OCI-LY1 (cell line): Measurements from ENCODE around the gene HJURP.

Experiments used
- H2AFZ ChIP-seq: fragments of 200-600 bp; sonication (generic), shearing (Covaris generic); 2 replicates; pipeline ENCODE4 v1.6.0; 2014; ENCODE audit warnings: antibody characterized with exemption, mild to moderate bottlenecking, low read length
- H3F3A ChIP-seq: fragments of 200-600 bp; sonication (generic), shearing (Covaris generic); 2 replicates; pipeline ENCODE4 v1.6.0; 2014; ENCODE audit warnings: mild to moderate bottlenecking, antibody characterized with exemption, low read length, moderate library complexity; ENCODE audit not compliant: insufficient read depth
- H3K27ac ChIP-seq: fragments of 200-600 bp; sonication (generic); 2 replicates; pipeline ENCODE4 v1.5.1; 2014; ENCODE audit warnings: low read length, mixed run types, mild to moderate bottlenecking, low read depth; ENCODE audit not compliant: poor library complexity, severe bottlenecking
- H3K27me3 ChIP-seq: fragments of 200-600 bp; sonication (generic); 2 replicates; pipeline ENCODE4 v1.6.0; 2014; ENCODE audit warnings: antibody characterized with exemption, mild to moderate bottlenecking, low read length, moderate library complexity; ENCODE audit not compliant: insufficient read depth
- H3K36me3 ChIP-seq: fragments of 200-600 bp; sonication (generic); 2 replicates; pipeline ENCODE4 v1.6.1; 2014; ENCODE audit warnings: mild to moderate bottlenecking, antibody characterized with exemption, low read length, moderate library complexity, mixed read lengths; ENCODE audit not compliant: insufficient read depth
- H3K4me1 ChIP-seq: fragments of 200-600 bp; sonication (generic); 2 replicates; pipeline ENCODE4 v1.5.1; 2014; ENCODE audit warnings: mild to moderate bottlenecking, low read length, moderate library complexity; ENCODE audit not compliant: insufficient read depth, severe bottlenecking
- H3K4me2 ChIP-seq: fragments of 200-600 bp; sonication (generic), shearing (Covaris generic); 2 replicates; pipeline ENCODE4 v1.6.1; 2014; ENCODE audit warnings: low read length
- H3K4me3 ChIP-seq: fragments of 200-600 bp; sonication (generic); 2 replicates; pipeline ENCODE4 v1.5.1; 2014; ENCODE audit warnings: low read length, low read depth, mild to moderate bottlenecking, mixed read lengths; ENCODE audit not compliant: poor library complexity, severe bottlenecking
- H3K79me2 ChIP-seq: fragments of 200-600 bp; shearing (Covaris generic); 2 replicates; pipeline ENCODE4 v1.6.1; 2016; ENCODE audit warnings: mixed run types, low read length, mixed read lengths; ENCODE audit not compliant: insufficient read depth
- H3K9ac ChIP-seq: fragments of 200-600 bp; sonication (generic), shearing (Covaris generic); 2 replicates; pipeline ENCODE4 v1.6.1; 2014; ENCODE audit warnings: mild to moderate bottlenecking, low read length, mixed read lengths
- H3K9me2 ChIP-seq: fragments of 200-600 bp; sonication (generic), shearing (Covaris generic); 2 replicates; pipeline ENCODE4 v1.6.1; 2014; ENCODE audit warnings: low read depth, mild to moderate bottlenecking, low read length, mixed read lengths
- H3K9me3 ChIP-seq: fragments of 200-600 bp; shearing (Covaris generic); 2 replicates; pipeline ENCODE4 v1.6.1; 2014; ENCODE audit warnings: low read length, mixed read lengths
- H4K20me1 ChIP-seq: fragments of 200-600 bp; sonication (generic), shearing (Covaris generic); 2 replicates; pipeline ENCODE4 v1.6.0; 2016; ENCODE audit warnings: mild to moderate bottlenecking, low read length; ENCODE audit not compliant: insufficient read depth
- EZH2 ChIP-seq: fragments of 200-600 bp; sonication (generic), shearing (Covaris generic); IDR thresholded peaks from 2 replicates; pipeline ENCODE4 v1.8.0; 2017; ENCODE audit warnings: borderline replicate concordance, mixed run types, mild to moderate bottlenecking, antibody characterized with exemption, low read length, moderate library complexity, mixed read lengths
- TF ChIP-seq, protein P1 (sequence below): fragments of 200-600 bp; sonication (generic), shearing (Covaris generic); IDR thresholded peaks from 2 replicates; pipeline ENCODE4 v1.5.1; 2017; ENCODE audit warnings: mild to moderate bottlenecking, antibody characterized with exemption, low read length, moderate library complexity, mixed read lengths

HJURP gene

DNA sequence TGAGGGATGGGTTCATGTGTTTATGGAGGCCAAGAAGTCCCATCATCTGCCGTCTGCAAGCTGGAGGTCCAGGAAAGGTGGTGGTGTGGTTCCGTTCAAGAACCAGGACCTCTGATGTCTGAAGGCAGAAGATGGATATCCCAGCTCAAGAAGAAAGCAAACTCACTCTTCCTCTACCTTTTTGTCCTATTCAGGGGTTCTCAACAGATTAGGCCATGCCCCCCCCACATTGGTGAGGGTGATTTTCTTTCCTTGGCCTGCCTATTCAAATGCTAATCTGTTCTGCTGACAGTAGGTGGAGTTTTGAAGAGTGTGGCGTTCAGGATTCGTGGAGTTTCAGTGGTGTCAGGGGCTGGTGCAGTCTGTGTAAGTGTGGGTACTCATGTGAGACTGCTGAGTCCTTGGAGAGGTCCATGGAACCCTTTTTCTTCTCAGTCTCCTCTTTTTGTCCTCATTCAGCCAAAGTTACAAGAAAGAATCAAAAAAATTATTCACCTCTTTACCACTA, 8.0 kb upstream of the HJURP start:
- TF ChIP-seq, protein P1, sequence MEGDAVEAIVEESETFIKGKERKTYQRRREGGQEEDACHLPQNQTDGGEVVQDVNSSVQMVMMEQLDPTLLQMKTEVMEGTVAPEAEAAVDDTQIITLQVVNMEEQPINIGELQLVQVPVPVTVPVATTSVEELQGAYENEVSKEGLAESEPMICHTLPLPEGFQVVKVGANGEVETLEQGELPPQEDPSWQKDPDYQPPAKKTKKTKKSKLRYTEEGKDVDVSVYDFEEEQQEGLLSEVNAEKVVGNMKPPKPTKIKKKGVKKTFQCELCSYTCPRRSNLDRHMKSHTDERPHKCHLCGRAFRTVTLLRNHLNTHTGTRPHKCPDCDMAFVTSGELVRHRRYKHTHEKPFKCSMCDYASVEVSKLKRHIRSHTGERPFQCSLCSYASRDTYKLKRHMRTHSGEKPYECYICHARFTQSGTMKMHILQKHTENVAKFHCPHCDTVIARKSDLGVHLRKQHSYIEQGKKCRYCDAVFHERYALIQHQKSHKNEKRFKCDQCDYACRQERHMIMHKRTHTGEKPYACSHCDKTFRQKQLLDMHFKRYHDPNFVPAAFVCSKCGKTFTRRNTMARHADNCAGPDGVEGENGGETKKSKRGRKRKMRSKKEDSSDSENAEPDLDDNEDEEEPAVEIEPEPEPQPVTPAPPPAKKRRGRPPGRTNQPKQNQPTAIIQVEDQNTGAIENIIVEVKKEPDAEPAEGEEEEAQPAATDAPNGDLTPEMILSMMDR, result no peak
- TF ChIP-seq EZH2, result no peak
- no peak overlapping the region for H3K9ac ChIP-seq
- H3K9me2 ChIP-seq, result no peaks in the 10 kb centered on the region
- H3K79me2 ChIP-seq, result no peaks in the 10 kb centered on the region
- H3K4me2 ChIP-seq, result no peak overlapping the region
- H4K20me1 ChIP-seq, result no peaks in the 10 kb centered on the region
- H3K4me3 ChIP-seq, result no peak overlapping the region
- H3K36me3 ChIP-seq, result no peaks in the 10 kb centered on the region
- H3K9me3 ChIP-seq, result no peaks in the 10 kb centered on the region
- no peaks in the 10 kb centered on the region for H3F3A ChIP-seq
- no peaks in the 10 kb centered on the region for H3K27me3 ChIP-seq
- H3K4me1 ChIP-seq, result peaks cover 4% of the 10 kb centered on the region
- no peak overlapping the region for H2AFZ ChIP-seq
- no peak overlapping the region for H3K27ac ChIP-seq

DNA sequence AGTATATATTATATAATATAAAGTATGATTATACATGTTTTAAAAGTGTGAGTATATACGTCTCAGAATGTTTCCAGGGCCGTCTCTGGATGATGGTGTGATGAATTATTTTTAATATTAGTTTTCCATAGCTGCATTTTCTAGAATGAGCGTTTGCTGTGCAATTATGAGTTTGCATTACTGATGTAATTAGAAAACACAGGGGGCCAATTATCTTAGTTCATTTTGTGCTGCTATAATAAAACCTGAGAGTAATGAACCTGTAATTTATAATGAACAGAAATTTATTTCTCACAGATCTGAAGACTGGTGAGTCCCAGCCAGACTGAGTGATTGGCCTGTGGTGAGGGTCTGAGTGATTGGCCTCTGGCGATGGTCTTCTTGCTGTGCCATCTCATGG, 4.0 kb upstream of the HJURP start:
- no peak overlapping the region for H2AFZ ChIP-seq
- H3K4me2 ChIP-seq, result no peak overlapping the region
- H3K9ac ChIP-seq, result no peak overlapping the region
- no peaks in the 10 kb centered on the region for H3F3A ChIP-seq
- H3K27ac ChIP-seq, result no peak overlapping the region
- TF ChIP-seq, protein P1, result no peak
- TF ChIP-seq EZH2, result no peak
- H3K9me2 ChIP-seq, result no peaks in the 10 kb centered on the region
- no peak overlapping the region for H3K4me3 ChIP-seq
- peaks cover 13% of the 10 kb centered on the region for H3K4me1 ChIP-seq
- no peaks in the 10 kb centered on the region for H4K20me1 ChIP-seq
- H3K9me3 ChIP-seq, result no peaks in the 10 kb centered on the region; the same call in 1 of the 2 replicates
- peaks cover 9% of the 10 kb centered on the region; the same call in 1 of the 2 replicates for H3K36me3 ChIP-seq
- no peaks in the 10 kb centered on the region for H3K27me3 ChIP-seq
- H3K79me2 ChIP-seq, result peaks cover 10% of the 10 kb centered on the region

DNA sequence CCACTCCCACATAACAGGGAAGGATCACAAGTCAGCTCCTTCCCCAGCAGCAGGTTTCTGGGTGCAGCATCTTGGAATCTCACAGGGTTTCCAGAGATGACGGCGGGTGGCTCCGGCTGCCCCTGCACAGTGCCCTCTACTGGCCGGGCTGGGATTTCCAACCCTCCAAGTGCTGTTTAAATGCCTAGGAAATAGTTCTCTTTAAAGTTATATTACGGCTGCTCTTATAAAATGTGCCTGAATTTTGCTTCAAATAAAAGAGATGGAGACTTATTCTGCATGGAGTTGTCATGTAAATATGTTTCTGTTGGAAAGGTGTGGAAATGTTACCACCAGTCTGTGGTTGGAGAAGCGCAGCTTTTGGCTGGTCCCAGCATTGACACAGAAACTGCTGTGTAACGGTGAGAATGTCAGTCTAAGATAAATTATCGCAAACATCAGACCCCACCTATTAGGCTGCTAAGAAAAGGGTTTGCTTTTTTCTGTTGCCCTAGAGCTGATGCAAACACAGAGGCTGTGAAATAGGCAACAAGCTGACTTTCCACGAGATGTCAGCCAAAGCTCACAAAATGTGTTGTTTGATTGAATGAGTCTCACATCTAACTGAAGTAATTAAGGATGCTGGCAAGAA, 3.3 kb upstream of the HJURP start:
- Histone ChIP-seq H3K27me3 (no peaks in the 10 kb centered on the region), H3K4me2 (no peak overlapping the region; the same call in 1 of the 2 replicates), H3K9me2 (no peaks in the 10 kb centered on the region), H3K79me2 (peaks cover 17% of the 10 kb centered on the region), H3F3A (no peaks in the 10 kb centered on the region), H3K9ac (no peak overlapping the region), H2AFZ (no peak overlapping the region), H3K36me3 (peaks cover 16% of the 10 kb centered on the region; the same call in 1 of the 2 replicates), H3K4me1 (peaks cover 20% of the 10 kb centered on the region), H3K4me3 (no peak overlapping the region), H3K27ac (no peak overlapping the region), H3K9me3 (no peaks in the 10 kb centered on the region; the same call in 1 of the 2 replicates), H4K20me1 (no peaks in the 10 kb centered on the region)
- TF ChIP-seq, protein P1, result peak; percentile 96
- TF ChIP-seq EZH2, result no peak
